Upper lobe of right lung (tissue), 1 donor: Measurements from ENCODE around the gene IRAK2. TPM values are rescaled to one million over a fixed set of nuclear protein-coding genes. Genes with fewer than 3 reads are reported as not detected.

Experiments used
- ATAC-seq: fragments of 200-7000 bp; cut with Tn5 transposase; one replicate; pipeline ENCODE4 v1.9.1; 2020; ENCODE audit warnings: mild to moderate bottlenecking, moderate library complexity
- DNase-seq: peaks from one replicate; pipeline ENCODE4 v3.0.0-alpha.2; 2020
- H3K27ac ChIP-seq: fragments of 200-600 bp; one replicate; pipeline ENCODE4 v1.8.0; 2022
- H3K27me3 ChIP-seq: fragments of 200-600 bp; one replicate; pipeline ENCODE4 v1.8.0; 2022; ENCODE audit warnings: mild to moderate bottlenecking
- H3K36me3 ChIP-seq: fragments of 200-600 bp; one replicate; pipeline ENCODE4 v1.8.0; 2022
- H3K4me1 ChIP-seq: fragments of 200-600 bp; one replicate; pipeline ENCODE4 v1.8.0; 2022
- H3K4me3 ChIP-seq: fragments of 200-600 bp; one replicate; pipeline ENCODE4 v1.8.0; 2022; ENCODE audit warnings: mild to moderate bottlenecking
- H3K9me3 ChIP-seq: fragments of 200-600 bp; one replicate; pipeline ENCODE4 v1.8.0; 2022
- intact Hi-C: fragments of 100-400 bp; cut with DNase I; formaldehyde crosslinking; loops from one replicate; pipeline ENCODE4 v1.11.0; 2022
- total RNA-seq: library from RNA; stranded (reverse); fragmentation: NEBNext Ultra II Directional; extraction: Animal tissue kit (Norgen Biotek cat#: 25700); gene quantifications from one replicate; pipeline ENCODE4 v1.2.1, GENCODE V29; 2021
- TF ChIP-seq, protein P1 (sequence below): fragments of 200-600 bp; IDR thresholded peaks from one replicate; pipeline ENCODE4 v1.8.0; 2022; ENCODE audit warnings: antibody characterized with exemption
- donor health status: DM: no; HTN: yes; CAD: no; lungs with severe emphysema.

The IRAK2 gene
- total RNA-seq, 1 donor from 2014 or later: 5.2 TPM

DNA sequence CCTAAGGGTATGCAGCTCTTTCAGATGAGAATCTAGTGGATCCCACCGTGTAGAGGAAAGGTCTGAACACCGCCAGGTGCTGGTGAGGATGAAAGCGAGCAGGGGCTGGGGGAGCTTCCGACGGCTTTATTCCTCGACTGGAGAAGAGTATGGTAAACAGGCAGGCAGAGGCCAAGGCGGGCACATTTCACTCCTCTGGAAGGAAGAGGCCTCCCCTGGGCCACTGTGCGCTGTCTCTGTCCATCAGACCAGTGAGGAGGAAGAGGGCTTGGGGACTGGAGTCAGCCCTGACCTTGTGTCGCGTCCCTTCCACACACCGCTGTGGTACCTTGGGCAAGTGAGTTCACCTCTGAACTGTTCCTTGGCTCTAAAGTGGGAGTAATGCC, 123.8 kb downstream of the IRAK2 start:
- no peak overlapping the region for H3K4me3 ChIP-seq
- no peaks in the 10 kb centered on the region for H3K4me1 ChIP-seq
- no peak for ATAC-seq
- DNase-seq: peak; percentile 40
- H3K36me3 ChIP-seq: peaks cover 30% of the 10 kb centered on the region
- TF ChIP-seq, protein P1, sequence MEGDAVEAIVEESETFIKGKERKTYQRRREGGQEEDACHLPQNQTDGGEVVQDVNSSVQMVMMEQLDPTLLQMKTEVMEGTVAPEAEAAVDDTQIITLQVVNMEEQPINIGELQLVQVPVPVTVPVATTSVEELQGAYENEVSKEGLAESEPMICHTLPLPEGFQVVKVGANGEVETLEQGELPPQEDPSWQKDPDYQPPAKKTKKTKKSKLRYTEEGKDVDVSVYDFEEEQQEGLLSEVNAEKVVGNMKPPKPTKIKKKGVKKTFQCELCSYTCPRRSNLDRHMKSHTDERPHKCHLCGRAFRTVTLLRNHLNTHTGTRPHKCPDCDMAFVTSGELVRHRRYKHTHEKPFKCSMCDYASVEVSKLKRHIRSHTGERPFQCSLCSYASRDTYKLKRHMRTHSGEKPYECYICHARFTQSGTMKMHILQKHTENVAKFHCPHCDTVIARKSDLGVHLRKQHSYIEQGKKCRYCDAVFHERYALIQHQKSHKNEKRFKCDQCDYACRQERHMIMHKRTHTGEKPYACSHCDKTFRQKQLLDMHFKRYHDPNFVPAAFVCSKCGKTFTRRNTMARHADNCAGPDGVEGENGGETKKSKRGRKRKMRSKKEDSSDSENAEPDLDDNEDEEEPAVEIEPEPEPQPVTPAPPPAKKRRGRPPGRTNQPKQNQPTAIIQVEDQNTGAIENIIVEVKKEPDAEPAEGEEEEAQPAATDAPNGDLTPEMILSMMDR: no peak
- H3K27ac ChIP-seq: no peak overlapping the region
- no peaks in the 10 kb centered on the region for H3K9me3 ChIP-seq
- no peaks in the 10 kb centered on the region for H3K27me3 ChIP-seq
- intact Hi-C loops: no loop called here

DNA sequence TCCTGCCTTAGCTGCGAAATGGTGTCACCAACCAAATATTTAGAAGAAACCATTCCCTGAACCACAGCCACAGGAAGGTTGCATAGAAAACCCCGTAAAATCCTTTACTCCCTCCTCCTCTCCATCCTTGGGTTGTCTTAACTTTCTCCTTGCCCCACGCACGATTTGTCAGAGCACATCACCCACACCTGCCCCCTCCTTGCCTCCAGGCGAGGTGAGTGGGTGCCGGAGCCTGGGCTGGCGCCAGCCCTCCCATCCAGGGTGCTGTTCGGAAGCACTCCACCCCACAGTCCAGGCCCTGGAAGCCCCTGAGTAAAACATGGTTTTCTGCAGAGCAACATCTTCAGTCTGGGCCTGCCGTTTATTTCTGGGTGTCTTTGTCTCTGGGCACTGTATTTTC, 124.4 kb downstream of the IRAK2 start:
- H3K36me3 ChIP-seq: peaks cover 27% of the 10 kb centered on the region
- intact Hi-C loops: no loop called here
- no peak overlapping the region for H3K27ac ChIP-seq
- TF ChIP-seq, protein P1: no peak
- H3K9me3 ChIP-seq: no peaks in the 10 kb centered on the region
- H3K4me3 ChIP-seq: no peak overlapping the region
- DNase-seq (peak; percentile 44), ATAC-seq (no peak)
- no peaks in the 10 kb centered on the region for H3K4me1 ChIP-seq
- H3K27me3 ChIP-seq: no peaks in the 10 kb centered on the region

DNA sequence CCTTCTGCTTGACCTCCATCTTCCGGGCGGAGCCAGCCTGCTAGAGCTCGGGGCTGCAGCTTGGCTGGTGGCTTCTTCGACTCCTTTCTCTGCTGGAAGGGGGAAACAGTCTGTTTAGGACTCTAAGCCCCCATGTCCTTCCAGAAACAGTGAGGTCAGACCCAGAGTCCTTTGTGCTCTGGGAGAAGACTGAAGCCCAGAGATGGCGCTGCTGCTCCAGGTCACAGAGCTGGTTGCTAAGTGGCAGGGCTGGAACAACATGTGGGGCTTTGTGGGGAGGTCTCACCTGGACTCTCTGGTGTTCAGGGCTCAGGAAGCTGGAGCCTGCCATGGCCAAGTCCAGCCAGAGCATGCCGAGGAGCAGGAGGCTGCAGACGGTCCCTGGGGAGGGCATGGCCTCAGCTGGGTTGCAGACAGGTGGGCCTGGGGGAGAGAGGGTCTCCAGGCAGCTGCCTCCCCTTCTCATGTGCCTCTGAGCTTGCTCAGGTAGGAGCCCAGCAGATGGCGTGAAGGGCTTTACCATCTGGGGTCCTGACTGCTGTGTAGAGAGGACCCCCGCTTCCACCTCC, 125.2 kb downstream of the IRAK2 start:
- Histone ChIP-seq H3K27me3 (no peaks in the 10 kb centered on the region), H3K4me3 (no peak overlapping the region), H3K9me3 (no peaks in the 10 kb centered on the region), H3K4me1 (no peaks in the 10 kb centered on the region), H3K36me3 (peaks cover 28% of the 10 kb centered on the region), H3K27ac (no peak overlapping the region)
- DNase-seq (peak; percentile 51), ATAC-seq (no peak)
- TF ChIP-seq, protein P1: no peak
- intact Hi-C loops: no loop called here

DNA sequence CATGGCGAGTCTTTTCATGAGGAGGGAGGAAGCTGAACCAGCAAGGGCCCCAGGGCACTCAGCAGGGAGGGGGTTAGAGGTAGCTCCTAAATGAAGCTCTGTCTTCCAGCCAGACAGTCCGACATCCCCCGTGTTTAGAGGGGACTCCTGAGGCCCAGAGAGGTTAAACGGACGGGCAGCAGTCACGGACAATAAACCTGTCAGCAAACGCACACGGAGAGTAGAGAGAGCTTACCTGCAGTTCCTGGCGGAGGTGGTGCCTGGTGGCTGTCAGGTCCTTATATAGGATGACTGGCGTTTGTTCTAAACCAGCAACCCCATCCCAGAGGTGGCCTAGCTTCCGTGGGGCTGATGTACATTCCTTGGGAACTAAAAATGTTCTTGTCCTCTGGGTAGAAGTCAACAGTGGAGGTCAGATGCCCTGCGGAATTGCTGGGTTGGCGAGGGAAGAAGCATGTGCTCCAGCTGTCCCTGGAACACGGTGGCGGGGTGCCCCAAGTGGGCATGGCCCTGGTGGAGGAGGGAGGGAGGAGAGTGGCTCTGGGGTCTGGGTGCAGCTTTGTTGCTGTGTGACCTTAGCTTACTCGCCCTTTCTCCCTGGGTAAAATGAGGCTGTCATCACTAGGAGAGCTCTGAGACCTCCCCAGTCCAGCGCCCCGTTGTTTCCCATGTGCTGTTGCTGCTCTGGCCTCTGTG, 125.9 kb downstream of the IRAK2 start:
- Histone ChIP-seq H3K36me3 (peaks cover 28% of the 10 kb centered on the region), H3K27me3 (no peaks in the 10 kb centered on the region), H3K4me3 (no peak overlapping the region), H3K9me3 (no peaks in the 10 kb centered on the region), H3K27ac (no peak overlapping the region), H3K4me1 (no peaks in the 10 kb centered on the region)
- DNase-seq: peak; percentile 46
- intact Hi-C loops: no loop called here
- TF ChIP-seq, protein P1: no peak
- no peak for ATAC-seq

DNA sequence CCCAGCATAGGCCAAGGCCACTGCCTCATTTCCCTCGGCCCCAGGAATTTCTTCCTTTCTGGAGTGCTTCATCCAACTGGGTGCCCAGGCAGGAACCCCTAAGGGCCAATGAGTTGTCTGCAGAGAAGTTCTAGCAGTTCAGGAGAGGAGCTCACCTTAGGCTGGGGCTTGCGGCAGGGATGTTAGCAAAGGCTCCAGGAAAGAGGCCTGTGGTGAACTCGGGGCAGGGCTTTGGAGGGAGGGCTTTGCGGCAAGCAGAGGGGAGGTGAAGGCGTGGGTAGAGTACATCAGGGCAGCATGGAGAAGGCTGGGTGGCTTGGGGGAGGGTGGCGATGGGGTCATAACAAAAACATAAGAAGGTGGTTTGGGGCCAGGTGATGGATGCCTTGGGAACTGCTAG, 126.9 kb downstream of the IRAK2 start:
- Histone ChIP-seq H3K4me3 (no peak overlapping the region), H3K27ac (no peak overlapping the region), H3K36me3 (peaks cover 29% of the 10 kb centered on the region), H3K27me3 (no peaks in the 10 kb centered on the region), H3K4me1 (no peaks in the 10 kb centered on the region), H3K9me3 (no peaks in the 10 kb centered on the region)
- TF ChIP-seq, protein P1: no peak
- DNase-seq: peak; percentile 3
- intact Hi-C loops: no loop called here
- no peak for ATAC-seq
